Measurements from ENCODE around the gene SKOR2.

DNA sequence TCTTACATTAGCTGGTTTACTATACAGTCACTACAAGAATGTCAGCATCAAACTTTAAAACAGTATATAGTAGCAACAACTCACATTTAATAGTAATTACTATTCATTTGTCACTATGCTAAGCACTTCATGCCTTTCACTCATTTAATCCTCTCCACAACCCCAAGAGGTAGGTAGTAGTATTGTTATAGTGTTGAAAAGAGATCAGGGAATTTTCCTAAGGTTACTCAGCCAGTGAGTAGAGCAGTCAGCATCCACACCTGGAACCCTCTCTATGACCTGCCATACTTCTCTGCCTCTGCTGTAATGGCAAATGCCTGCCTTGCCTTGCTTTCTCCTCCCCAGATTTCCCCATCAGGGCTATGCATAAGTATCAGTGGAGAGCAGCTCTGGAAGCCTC lies 24.8 kb downstream of the SKOR2 start:
- TF ChIP-seq, protein P1, sequence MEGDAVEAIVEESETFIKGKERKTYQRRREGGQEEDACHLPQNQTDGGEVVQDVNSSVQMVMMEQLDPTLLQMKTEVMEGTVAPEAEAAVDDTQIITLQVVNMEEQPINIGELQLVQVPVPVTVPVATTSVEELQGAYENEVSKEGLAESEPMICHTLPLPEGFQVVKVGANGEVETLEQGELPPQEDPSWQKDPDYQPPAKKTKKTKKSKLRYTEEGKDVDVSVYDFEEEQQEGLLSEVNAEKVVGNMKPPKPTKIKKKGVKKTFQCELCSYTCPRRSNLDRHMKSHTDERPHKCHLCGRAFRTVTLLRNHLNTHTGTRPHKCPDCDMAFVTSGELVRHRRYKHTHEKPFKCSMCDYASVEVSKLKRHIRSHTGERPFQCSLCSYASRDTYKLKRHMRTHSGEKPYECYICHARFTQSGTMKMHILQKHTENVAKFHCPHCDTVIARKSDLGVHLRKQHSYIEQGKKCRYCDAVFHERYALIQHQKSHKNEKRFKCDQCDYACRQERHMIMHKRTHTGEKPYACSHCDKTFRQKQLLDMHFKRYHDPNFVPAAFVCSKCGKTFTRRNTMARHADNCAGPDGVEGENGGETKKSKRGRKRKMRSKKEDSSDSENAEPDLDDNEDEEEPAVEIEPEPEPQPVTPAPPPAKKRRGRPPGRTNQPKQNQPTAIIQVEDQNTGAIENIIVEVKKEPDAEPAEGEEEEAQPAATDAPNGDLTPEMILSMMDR (IDR thresholded peaks at IDR 0.05 in 2 of 3, conservative IDR thresholded peaks at IDR 0.05 in 1 of 3; ENCODE audit: borderline replicate concordance in 1 of 3, insufficient read depth in 1 of 3, low read depth in 2 of 3, low read length in 2 of 3): no peak
- TF ChIP-seq CEBPB (IDR thresholded peaks at IDR 0.05; ENCODE audit: low read depth) (no peak), POLR2AphosphoS5 (IDR thresholded peaks at IDR 0.05; ENCODE audit: low read depth, low read length) (no peak), RAD21 (IDR thresholded peaks at IDR 0.05; ENCODE audit: low read depth) (no peak), EZH2 (IDR thresholded peaks at IDR 0.05) (no peak), POLR2A (IDR thresholded peaks at IDR 0.05; ENCODE audit: borderline replicate concordance, extremely low read depth, insufficient read depth, insufficient read length) (no peak), JUND (IDR thresholded peaks at IDR 0.05) (no peak), YY1 (IDR thresholded peaks at IDR 0.05; ENCODE audit: extremely low read depth, insufficient replicate concordance, low read depth, low read length) (no peak), EGR1 (IDR thresholded peaks at IDR 0.05; ENCODE audit: low read depth) (no peak), SIN3A (IDR thresholded peaks at IDR 0.05; ENCODE audit: low read depth) (no peak), TCF7L2 (IDR thresholded peaks at IDR 0.05; ENCODE audit: borderline replicate concordance, extremely low read depth, insufficient read depth, insufficient read length) (no peak), EZH2phosphoT487 (IDR thresholded peaks at IDR 0.05; ENCODE audit: borderline replicate concordance) (no peak), ZNF274 (IDR thresholded peaks at IDR 0.05; ENCODE audit: low read depth, low read length) (no peak)

All from HCT116 (cell line).